ENCODE data around the gene PKP1. TPM values are rescaled to one million over a fixed set of nuclear protein-coding genes. Genes with fewer than 3 reads are reported as not detected.

PKP1 gene
- total and polyA plus RNA-seq, 2 experiments from 2014 or later = 0.19 to 0.83 TPM

DNA sequence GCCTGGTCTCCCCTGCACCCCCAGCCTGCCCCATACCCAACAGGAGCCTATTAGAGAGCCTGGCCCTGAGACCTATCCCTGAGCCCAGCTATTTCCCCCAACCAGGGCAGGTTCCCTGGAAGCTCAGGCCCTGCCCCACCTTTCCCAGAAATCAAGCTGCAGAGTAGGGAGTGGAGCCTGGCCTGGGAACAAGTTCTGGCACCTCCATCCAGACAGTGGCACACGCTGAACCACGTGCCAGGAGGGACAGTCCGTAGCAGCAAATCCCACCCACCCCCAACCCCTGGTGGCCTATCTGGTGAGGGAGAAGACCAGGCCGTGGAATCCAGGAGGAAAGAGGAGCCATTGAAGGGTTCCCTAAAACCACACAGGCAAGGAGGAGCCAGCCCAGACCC lies 71.6 kb downstream of the PKP1 start (continued):
- TF ChIP-seq ZNF462 (CRISPR knock-in tag; IDR thresholded peaks at IDR 0.05) (no peak), STAT1 (IDR thresholded peaks at IDR 0.05; ENCODE audit: unreplicated experiment) (no peak)

GRCh38 chr1:201355471-201355870 lies 72.2 kb downstream of the PKP1 start:
- H3K4me3 ChIP-seq = no peak overlapping the region
- no peaks in the 10 kb centered on the region for H3K36me3 Mint-ChIP-seq (ENCODE audit: low read depth)
- no peaks in the 10 kb centered on the region for H3K9me2 ChIP-seq (ENCODE audit: insufficient read depth)
- DNase-seq (ENCODE audit: low spot score) (no peak), ATAC-seq (no peak)
- no peak overlapping the region for H3K27ac Mint-ChIP-seq
- no peak overlapping the region for H3K4me2 ChIP-seq
- H3K4me1 Mint-ChIP-seq = peaks cover 19% of the 10 kb centered on the region
- no peaks in the 10 kb centered on the region for H3K36me3 ChIP-seq (ENCODE audit: insufficient read depth)
- no peaks in the 10 kb centered on the region for H3K79me2 ChIP-seq (replicated peaks; ENCODE audit: insufficient read depth)
- no peak overlapping the region for H3K27ac ChIP-seq (ENCODE audit: low read depth)
- no peaks in the 10 kb centered on the region for H4K20me1 ChIP-seq (replicated peaks; ENCODE audit: insufficient read depth)
- no peak overlapping the region for H2AFZ ChIP-seq
- H3K27me3 Mint-ChIP-seq (ENCODE audit: insufficient read depth, low read depth, poor library complexity) = peaks cover 25% of the 10 kb centered on the region
- no peaks in the 10 kb centered on the region for H3K27me3 ChIP-seq (ENCODE audit: insufficient read depth)
- H3F3A ChIP-seq (replicated peaks; ENCODE audit: low read depth) = no peaks in the 10 kb centered on the region
- H3K4me3 Mint-ChIP-seq = no peak overlapping the region
- no peaks in the 10 kb centered on the region for H3K9me3 Mint-ChIP-seq
- no peaks in the 10 kb centered on the region for H3K4me1 ChIP-seq (ENCODE audit: insufficient read depth)
- TF ChIP-seq NANOG (IDR thresholded peaks at IDR 0.05; ENCODE audit: borderline replicate concordance) (no peak), ETS1 (IDR thresholded peaks at IDR 0.05) (no peak), POLR2AphosphoS5 (IDR thresholded peaks at IDR 0.05; ENCODE audit: low read depth) (no peak), JUNB (IDR thresholded peaks at IDR 0.05; ENCODE audit: unreplicated experiment) (no peak), EZH2 (IDR thresholded peaks at IDR 0.05; ENCODE audit: low read depth, unreplicated experiment) (no peak), STAT1 (IDR thresholded peaks at IDR 0.05; ENCODE audit: unreplicated experiment) (no peak), CREB1 (CRISPR knock-in tag; IDR thresholded peaks at IDR 0.05; ENCODE audit: low read depth) (no peak)
- TF ChIP-seq, protein P1, sequence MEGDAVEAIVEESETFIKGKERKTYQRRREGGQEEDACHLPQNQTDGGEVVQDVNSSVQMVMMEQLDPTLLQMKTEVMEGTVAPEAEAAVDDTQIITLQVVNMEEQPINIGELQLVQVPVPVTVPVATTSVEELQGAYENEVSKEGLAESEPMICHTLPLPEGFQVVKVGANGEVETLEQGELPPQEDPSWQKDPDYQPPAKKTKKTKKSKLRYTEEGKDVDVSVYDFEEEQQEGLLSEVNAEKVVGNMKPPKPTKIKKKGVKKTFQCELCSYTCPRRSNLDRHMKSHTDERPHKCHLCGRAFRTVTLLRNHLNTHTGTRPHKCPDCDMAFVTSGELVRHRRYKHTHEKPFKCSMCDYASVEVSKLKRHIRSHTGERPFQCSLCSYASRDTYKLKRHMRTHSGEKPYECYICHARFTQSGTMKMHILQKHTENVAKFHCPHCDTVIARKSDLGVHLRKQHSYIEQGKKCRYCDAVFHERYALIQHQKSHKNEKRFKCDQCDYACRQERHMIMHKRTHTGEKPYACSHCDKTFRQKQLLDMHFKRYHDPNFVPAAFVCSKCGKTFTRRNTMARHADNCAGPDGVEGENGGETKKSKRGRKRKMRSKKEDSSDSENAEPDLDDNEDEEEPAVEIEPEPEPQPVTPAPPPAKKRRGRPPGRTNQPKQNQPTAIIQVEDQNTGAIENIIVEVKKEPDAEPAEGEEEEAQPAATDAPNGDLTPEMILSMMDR (conservative IDR thresholded peaks at IDR 0.05; ENCODE audit: low read depth in 2 of 2) = no peak
- TF ChIP-seq, protein P2, sequence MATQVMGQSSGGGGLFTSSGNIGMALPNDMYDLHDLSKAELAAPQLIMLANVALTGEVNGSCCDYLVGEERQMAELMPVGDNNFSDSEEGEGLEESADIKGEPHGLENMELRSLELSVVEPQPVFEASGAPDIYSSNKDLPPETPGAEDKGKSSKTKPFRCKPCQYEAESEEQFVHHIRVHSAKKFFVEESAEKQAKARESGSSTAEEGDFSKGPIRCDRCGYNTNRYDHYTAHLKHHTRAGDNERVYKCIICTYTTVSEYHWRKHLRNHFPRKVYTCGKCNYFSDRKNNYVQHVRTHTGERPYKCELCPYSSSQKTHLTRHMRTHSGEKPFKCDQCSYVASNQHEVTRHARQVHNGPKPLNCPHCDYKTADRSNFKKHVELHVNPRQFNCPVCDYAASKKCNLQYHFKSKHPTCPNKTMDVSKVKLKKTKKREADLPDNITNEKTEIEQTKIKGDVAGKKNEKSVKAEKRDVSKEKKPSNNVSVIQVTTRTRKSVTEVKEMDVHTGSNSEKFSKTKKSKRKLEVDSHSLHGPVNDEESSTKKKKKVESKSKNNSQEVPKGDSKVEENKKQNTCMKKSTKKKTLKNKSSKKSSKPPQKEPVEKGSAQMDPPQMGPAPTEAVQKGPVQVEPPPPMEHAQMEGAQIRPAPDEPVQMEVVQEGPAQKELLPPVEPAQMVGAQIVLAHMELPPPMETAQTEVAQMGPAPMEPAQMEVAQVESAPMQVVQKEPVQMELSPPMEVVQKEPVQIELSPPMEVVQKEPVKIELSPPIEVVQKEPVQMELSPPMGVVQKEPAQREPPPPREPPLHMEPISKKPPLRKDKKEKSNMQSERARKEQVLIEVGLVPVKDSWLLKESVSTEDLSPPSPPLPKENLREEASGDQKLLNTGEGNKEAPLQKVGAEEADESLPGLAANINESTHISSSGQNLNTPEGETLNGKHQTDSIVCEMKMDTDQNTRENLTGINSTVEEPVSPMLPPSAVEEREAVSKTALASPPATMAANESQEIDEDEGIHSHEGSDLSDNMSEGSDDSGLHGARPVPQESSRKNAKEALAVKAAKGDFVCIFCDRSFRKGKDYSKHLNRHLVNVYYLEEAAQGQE (IDR thresholded peaks at IDR 0.05; ENCODE audit: unreplicated experiment) = no peak
